MG63 (cell line): Measurements from ENCODE around the gene WWOX. TPM values are rescaled to one million over a fixed set of nuclear protein-coding genes. Genes with fewer than 3 reads are reported as not detected.
A peak's percentile ranks its signal among the peaks of the same experiment; 100 is the strongest.

Experiments used
- DNase-seq: peaks from one replicate; pipeline ENCODE4 v3.0.0-alpha.2; 2020
- H3K27me3 ChIP-seq: fragments of 250-450 bp; sonication (Bioruptor Pico); 2 replicates; pipeline ENCODE4 v1.5.1; 2020; ENCODE audit warnings: mild to moderate bottlenecking, moderate library complexity
- H3K36me3 ChIP-seq: fragments of 250-450 bp; sonication (Bioruptor Pico); 2 replicates; pipeline ENCODE4 v1.5.1; 2020; ENCODE audit warnings: mild to moderate bottlenecking, moderate library complexity
- H3K4me3 ChIP-seq: fragments of 250-450 bp; sonication (Bioruptor Pico); 2 replicates; pipeline ENCODE4 v1.5.1; 2020; ENCODE audit warnings: mild to moderate bottlenecking, moderate library complexity
- H3K9me3 ChIP-seq: fragments of 250-450 bp; sonication (Bioruptor Pico); 2 replicates; pipeline ENCODE4 v1.5.1; 2020; ENCODE audit warnings: mild to moderate bottlenecking, moderate library complexity
- total RNA-seq: library from RNA; depleted of rRNA; stranded (reverse); fragments of >200 nt; shearing (Covaris generic); gene quantifications from 2 replicates; pipeline ENCODE4 v1.2.3, GENCODE V29; 2014; ENCODE audit warnings: low replicate concordance

Gene WWOX
- total RNA-seq, 1 experiment from 2014 or later: 11.4 TPM

GRCh38 chr16:78791011-78791410, 691.6 kb downstream of the WWOX start:
- Histone ChIP-seq H3K27me3 (no peaks in the 10 kb centered on the region), H3K4me3 (no peak overlapping the region), H3K9me3 (no peaks in the 10 kb centered on the region), H3K36me3 (no peaks in the 10 kb centered on the region)
- no peak for DNase-seq

DNA sequence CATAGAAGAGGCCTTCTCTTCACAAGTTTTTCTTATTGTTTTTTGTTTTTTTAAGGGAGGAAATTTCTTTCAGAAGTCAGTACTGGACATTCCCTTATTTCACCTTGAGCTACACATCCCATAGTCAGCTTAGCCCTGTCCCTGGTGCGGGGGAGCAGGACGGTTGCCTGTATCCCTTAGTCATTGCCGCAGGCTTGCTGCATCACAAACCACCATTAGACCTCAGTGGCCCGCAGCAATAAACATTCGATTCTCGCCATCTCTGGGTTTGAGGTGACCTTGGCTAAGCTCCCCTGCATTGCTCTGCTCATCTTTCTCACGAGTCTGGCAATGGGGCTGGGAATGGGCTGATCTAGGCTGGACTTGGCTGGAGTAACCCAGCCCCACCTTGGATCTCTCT, 692.5 kb downstream of the WWOX start:
- H3K36me3 ChIP-seq: no peaks in the 10 kb centered on the region
- H3K9me3 ChIP-seq: no peaks in the 10 kb centered on the region
- no peak overlapping the region for H3K4me3 ChIP-seq
- no peaks in the 10 kb centered on the region for H3K27me3 ChIP-seq
- DNase-seq: no peak

DNA sequence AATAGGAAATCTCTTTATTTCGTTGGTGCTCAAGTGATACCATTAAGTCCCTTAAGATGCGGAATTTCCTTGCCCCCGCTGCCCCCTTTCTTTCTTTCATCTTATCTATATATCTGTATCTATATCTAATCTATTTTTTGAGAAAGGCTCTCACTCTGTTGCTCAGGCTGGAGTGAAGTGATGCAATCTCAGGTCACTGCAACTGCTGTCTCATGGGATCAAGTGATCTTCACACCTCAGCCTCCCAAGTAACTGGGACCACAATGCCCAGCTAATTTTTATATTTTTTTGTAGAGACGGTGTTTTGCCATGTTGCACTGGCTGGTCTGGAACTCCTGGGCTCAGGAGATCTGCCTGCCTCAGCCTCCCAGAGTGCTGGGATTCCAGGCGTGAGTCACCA, 693.5 kb downstream of the WWOX start:
- Histone ChIP-seq H3K36me3 (no peaks in the 10 kb centered on the region), H3K4me3 (no peak overlapping the region), H3K27me3 (no peaks in the 10 kb centered on the region), H3K9me3 (no peaks in the 10 kb centered on the region)
- no peak for DNase-seq

- H3K36me3 ChIP-seq: no peaks in the 10 kb centered on the region
- no peak for DNase-seq
- H3K9me3 ChIP-seq: no peaks in the 10 kb centered on the region
- no peaks in the 10 kb centered on the region for H3K27me3 ChIP-seq
- no peak overlapping the region for H3K4me3 ChIP-seq
Measured at GRCh38 chr16:78794581-78795250, 695.3 kb downstream of the WWOX start.

DNA sequence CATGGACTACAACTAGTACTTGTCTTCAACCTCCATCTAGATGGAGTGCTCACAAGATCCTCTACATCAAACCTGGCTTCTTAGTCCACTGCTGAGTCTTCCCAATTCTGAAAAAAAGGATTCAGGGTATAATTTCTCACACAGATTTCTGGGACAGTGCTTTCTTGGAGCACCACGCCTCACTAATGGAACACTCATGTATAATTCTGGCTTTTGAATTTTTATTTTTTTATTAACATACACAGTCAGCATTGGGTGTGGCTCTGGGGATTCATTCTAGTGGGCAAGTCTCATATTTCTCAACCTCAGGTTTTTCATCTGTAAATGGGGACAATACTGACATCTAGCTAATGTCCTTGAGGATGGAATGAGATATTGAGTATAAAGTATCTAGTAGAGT, 696.0 kb downstream of the WWOX start:
- Histone ChIP-seq H3K4me3 (no peak overlapping the region), H3K36me3 (no peaks in the 10 kb centered on the region), H3K9me3 (no peaks in the 10 kb centered on the region), H3K27me3 (no peaks in the 10 kb centered on the region)
- DNase-seq: no peak

DNA sequence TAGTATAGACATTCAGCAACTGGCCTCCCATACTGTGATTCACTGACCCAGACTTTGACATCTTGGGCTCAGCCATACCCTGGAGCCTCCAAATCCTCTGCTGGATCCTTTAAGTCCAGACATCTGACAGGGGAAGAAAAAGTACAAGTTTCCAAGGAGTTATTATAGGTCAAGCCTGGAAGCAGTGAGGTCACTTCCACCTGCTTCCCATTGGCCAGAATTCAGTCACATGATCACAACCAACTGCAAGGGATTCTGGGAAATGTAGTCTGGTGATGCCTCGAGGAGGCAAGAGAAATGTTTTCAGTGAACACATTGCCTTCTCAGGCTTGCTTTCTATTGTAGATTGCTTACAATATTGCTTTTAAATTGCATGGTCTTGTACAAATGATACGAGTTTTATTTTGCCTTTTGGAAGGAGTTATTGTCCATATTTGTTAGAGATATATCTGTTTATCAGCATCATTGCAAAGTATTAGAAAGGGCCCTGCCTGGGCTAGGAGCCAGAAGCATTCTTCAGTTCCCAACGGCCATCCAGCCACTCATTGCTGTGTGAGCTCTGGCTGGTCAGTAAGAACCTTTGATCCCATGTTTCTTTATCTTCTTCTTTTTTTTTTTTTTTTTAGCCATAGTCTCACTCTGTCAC, 696.9 kb downstream of the WWOX start:
- no peaks in the 10 kb centered on the region for H3K9me3 ChIP-seq
- DNase-seq: peak; percentile 23

GRCh38 chr16:78799429-78799828, 700.0 kb downstream of the WWOX start:
- Histone ChIP-seq H3K27me3 (no peaks in the 10 kb centered on the region), H3K9me3 (no peaks in the 10 kb centered on the region), H3K4me3 (no peak overlapping the region), H3K36me3 (no peaks in the 10 kb centered on the region)
- no peak for DNase-seq

More for the DNA sequence above, 696.9 kb downstream of the WWOX start:
- Histone ChIP-seq H3K27me3 (no peaks in the 10 kb centered on the region), H3K4me3 (no peak overlapping the region), H3K36me3 (no peaks in the 10 kb centered on the region)

DNA sequence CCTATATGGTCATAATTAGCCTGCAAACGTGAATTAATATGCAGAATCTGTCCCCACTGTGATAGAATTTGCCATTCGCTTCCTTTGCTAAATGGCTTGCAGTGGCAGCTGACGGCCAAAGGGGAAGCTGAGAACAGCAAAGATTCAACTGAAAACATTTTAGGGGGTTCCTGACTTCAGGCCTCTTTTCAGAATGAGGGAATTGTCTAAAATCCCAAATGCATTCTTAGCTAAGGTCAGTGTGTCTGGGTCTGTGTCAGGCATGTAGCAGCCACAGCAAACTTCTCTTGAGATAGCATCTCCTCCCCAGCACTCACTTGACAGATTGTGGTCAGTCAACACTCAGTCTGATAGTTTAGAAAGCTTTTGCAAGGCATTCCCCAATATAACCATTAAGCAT, 701.1 kb downstream of the WWOX start:
- H3K9me3 ChIP-seq: no peaks in the 10 kb centered on the region
- DNase-seq: no peak
- H3K36me3 ChIP-seq: no peaks in the 10 kb centered on the region
- no peak overlapping the region for H3K4me3 ChIP-seq
- H3K27me3 ChIP-seq: no peaks in the 10 kb centered on the region

DNA sequence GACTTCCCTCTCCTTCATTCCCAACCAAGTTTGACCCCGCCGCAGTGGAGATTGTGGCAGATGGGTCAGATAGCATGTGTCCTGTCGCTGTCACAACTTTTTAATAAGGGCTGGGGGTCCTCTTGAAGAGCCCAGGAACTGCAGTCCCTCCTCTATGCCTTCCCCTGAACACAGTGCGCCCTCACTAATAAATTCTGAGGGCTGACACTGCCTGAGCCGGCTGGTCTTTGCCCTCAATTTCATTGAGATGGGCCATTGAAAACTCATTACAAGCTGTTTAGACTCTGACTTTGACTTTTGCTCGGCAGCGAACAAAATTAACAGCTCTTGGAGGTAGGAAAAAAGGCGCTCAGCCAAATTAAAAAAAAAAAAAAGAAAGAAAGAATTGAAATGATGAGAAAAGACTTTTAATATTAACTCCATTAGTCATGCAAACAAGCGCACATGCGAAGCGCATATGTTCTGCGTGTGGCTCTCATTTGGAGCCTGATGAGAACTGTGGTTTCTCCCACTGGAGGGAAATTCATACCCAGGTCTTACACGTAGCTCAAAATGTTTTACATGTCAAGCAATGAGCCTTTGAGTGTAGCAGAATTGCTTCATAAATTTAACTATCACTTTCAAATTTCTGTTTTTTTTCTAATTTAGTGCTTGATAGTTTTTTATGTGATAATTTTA, 704.7 kb downstream of the WWOX start:
- Histone ChIP-seq H3K36me3 (no peaks in the 10 kb centered on the region), H3K9me3 (no peaks in the 10 kb centered on the region), H3K4me3 (no peak overlapping the region), H3K27me3 (no peaks in the 10 kb centered on the region)
- no peak for DNase-seq

DNA sequence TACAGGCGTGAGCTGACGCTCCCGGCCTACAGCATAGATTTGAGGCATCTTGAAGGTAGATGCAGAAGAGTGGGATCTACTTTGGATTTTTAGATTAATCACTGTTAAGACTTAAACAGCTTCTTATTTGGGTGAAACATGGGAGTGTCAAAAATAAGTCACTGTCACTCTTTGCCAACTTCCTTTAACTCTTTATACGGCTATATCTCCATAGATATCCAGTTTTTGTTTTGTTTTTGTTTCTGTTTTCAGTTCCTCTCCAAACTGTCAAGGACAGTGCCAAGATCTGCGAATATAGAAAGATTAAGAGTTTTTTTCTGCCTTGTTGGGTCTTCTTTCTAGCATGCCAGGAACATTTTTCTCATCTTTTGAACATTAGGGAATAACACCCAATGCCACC, 706.1 kb downstream of the WWOX start:
- Histone ChIP-seq H3K9me3 (no peaks in the 10 kb centered on the region), H3K4me3 (no peak overlapping the region), H3K36me3 (no peaks in the 10 kb centered on the region), H3K27me3 (no peaks in the 10 kb centered on the region)
- DNase-seq: no peak

DNA sequence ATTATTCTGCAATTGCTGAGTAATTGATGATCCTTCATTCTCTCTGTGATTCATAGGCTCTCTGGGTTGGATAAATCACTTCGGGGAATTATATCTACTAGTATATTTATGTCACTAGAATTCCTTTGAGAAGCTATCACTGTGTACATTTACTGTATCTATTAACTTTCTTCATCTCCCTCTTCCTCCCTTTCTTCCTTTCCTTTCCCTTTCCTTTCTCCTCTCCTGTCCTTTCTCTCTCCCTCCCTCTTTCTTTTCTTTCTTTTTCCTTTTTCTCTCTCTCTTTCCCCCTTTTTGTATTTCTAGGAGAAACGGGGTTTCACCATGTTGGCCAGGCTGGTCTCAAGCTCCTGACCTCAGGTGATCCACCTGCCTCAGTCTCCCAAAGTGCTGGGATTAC, 711.8 kb downstream of the WWOX start:
- no peaks in the 10 kb centered on the region for H3K9me3 ChIP-seq
- DNase-seq: no peak
- H3K27me3 ChIP-seq: no peaks in the 10 kb centered on the region
- no peak overlapping the region for H3K4me3 ChIP-seq
- H3K36me3 ChIP-seq: no peaks in the 10 kb centered on the region

- DNase-seq: no peak
Measured at GRCh38 chr16:78812582-78812981, 713.1 kb downstream of the WWOX start.

DNA sequence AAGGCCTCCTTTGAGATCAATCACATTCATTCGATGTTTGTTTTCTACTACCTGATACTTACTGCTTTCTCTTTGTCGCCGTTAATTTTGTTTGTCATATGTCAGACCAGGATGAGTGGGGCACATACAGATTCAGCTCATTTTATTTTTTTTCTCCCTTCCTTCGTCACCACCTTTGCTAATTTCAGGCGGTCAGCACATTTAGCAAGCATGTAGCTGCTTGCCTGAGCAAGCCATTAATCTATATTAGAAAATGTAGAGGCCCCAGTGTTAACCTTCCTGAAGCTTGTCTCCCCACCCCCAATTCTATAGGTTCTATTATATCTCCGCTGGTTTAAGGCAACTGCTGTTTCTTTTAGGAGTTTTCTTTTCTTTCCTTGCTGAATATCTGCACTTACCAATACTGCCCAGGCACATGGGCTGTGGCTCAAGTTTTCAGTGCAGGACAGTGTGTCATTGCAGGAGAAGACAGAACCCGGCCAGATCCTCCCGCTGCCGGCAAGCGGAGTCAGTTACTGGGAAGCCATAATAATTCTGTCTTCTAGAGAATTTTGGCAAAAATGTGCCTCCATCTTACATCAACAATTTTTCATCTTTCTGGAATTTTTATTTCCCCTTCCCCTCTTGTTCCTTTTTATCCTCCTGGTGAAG, 714.3 kb downstream of the WWOX start:
- DNase-seq: no peak
- Histone ChIP-seq H3K4me3 (no peak overlapping the region), H3K27me3 (no peaks in the 10 kb centered on the region), H3K9me3 (no peaks in the 10 kb centered on the region), H3K36me3 (no peaks in the 10 kb centered on the region)

More at GRCh38 chr16:78812582-78812981, 713.1 kb downstream of the WWOX start:
- Histone ChIP-seq H3K27me3 (no peaks in the 10 kb centered on the region), H3K4me3 (no peak overlapping the region), H3K9me3 (no peaks in the 10 kb centered on the region), H3K36me3 (no peaks in the 10 kb centered on the region)

GRCh38 chr16:78815713-78816112, 716.3 kb downstream of the WWOX start:
- Histone ChIP-seq H3K9me3 (no peaks in the 10 kb centered on the region), H3K27me3 (no peaks in the 10 kb centered on the region), H3K36me3 (no peaks in the 10 kb centered on the region), H3K4me3 (no peak overlapping the region)
- no peak for DNase-seq

DNA sequence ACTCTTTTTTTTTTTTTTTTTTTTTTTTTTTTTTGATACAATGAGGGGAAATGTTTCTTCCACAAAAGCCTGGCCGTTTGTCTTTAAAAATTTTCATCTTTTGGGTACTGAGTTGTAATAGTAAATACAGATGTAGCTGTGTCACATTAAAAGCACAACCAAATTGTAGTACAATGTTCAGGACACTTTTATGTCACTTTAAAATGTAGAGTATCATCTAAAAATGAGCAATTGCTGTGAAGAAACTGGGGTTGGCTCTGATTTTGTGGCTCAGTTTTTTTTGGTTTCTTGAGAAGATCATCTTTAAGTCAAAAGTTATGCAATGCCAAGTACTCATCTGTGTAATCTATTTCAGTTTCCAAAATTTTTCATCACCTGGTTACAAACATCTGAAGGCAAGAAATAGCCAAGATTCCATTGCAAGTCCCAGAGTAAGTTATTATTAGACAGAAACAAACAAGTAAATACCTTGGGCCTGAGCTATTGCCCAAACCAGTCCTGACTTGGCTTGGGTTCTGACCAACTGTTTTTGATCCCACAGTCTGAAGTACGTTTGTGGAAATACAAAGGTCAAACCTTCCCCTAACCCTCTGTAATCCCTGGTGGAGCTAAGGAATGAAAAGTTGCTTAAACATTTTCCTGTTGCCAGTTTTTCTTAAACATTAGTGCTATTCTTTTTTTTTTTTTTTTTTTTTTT, 717.2 kb downstream of the WWOX start:
- Histone ChIP-seq H3K36me3 (no peaks in the 10 kb centered on the region), H3K4me3 (no peak overlapping the region), H3K9me3 (no peaks in the 10 kb centered on the region), H3K27me3 (no peaks in the 10 kb centered on the region)
- peak; percentile 56 for DNase-seq

DNA sequence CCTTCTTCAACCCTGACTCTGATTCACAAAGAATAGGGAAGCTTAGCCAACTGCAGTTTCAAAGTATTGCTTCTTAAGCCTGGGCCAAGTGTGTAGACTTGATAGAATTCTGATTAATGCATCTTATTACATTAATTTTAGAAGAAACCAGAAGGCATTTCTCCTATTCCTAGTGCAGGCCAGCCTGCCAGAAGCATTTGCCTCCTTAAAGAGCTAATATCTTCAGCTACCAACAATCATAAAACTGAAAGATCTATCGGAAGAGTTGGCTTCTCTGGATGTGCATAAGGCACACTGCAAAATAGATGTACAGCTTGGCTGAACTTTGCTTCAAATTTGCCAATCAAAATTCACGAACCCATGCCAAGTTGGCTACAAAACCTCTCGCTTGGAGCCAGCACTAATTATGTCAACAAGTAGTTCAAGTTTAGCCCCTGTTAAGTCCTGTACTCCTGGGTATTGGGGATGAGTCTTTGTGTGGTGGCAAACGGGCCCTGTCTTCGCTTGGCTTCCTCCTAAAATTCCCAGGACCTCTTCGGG, 717.8 kb downstream of the WWOX start:
- Histone ChIP-seq H3K4me3 (no peak overlapping the region), H3K27me3 (no peaks in the 10 kb centered on the region), H3K36me3 (no peaks in the 10 kb centered on the region), H3K9me3 (no peaks in the 10 kb centered on the region)
- peak; percentile 9 for DNase-seq

GRCh38 chr16:78821335-78821734, 721.9 kb downstream of the WWOX start:
- no peak overlapping the region for H3K4me3 ChIP-seq
- H3K36me3 ChIP-seq: no peaks in the 10 kb centered on the region
- no peaks in the 10 kb centered on the region for H3K9me3 ChIP-seq
- DNase-seq: no peak
- no peaks in the 10 kb centered on the region for H3K27me3 ChIP-seq
